ENCODE results near the gene NDUFB3.

NDUFB3 gene

GRCh38 chr2:201093573-201093972 lies 21.8 kb downstream of the NDUFB3 start:
- no peak for DNase-seq (ENCODE audit: low read depth)

GRCh38 chr2:201100497-201100896 lies 28.7 kb downstream of the NDUFB3 start:
- no peak for DNase-seq (ENCODE audit: low read depth)

- no peak for DNase-seq (ENCODE audit: low read depth)
Observed at GRCh38 chr2:201105759-201106158, 34.0 kb downstream of the NDUFB3 start.

GRCh38 chr2:201107624-201108023 lies 35.8 kb downstream of the NDUFB3 start:
- no peak for DNase-seq (ENCODE audit: low read depth)

GRCh38 chr2:201108341-201108740 lies 36.5 kb downstream of the NDUFB3 start:
- no peak for DNase-seq (ENCODE audit: low read depth)

GRCh38 chr2:201109186-201109585 lies 37.4 kb downstream of the NDUFB3 start:
- DNase-seq (ENCODE audit: low read depth): no peak

- no peak for DNase-seq (ENCODE audit: low read depth)
Observed at GRCh38 chr2:201110615-201111014, 38.8 kb downstream of the NDUFB3 start.

- DNase-seq (ENCODE audit: low read depth): no peak
Observed at GRCh38 chr2:201111096-201111495, 39.3 kb downstream of the NDUFB3 start.

GRCh38 chr2:201114350-201114749 lies 42.5 kb downstream of the NDUFB3 start:
- no peak for DNase-seq (ENCODE audit: low read depth)

GRCh38 chr2:201114846-201115245 lies 43.0 kb downstream of the NDUFB3 start:
- DNase-seq (ENCODE audit: low read depth): no peak

- peak; percentile 76 for DNase-seq (ENCODE audit: low read depth)
Observed at GRCh38 chr2:201116115-201116958, 44.5 kb downstream of the NDUFB3 start, which contains the start of gene CFLAR. TSS of gene CFLAR (plus strand) at chr2:201116164. CDS start at chr2:201129866, 13,702 bp downstream.

- DNase-seq (ENCODE audit: low read depth): peak; percentile 35
Observed at GRCh38 chr2:201116959-201117734, 45.3 kb downstream of the NDUFB3 start.

- DNase-seq (ENCODE audit: low read depth): peak; percentile 27
Observed at GRCh38 chr2:201117735-201118094, 45.9 kb downstream of the NDUFB3 start.

- peak; percentile 70 for DNase-seq (ENCODE audit: low read depth)
Observed at GRCh38 chr2:201118121-201118960, 46.5 kb downstream of the NDUFB3 start.

- DNase-seq (ENCODE audit: low read depth): no peak
Observed at GRCh38 chr2:201118961-201119854, 47.4 kb downstream of the NDUFB3 start.

GRCh38 chr2:201122276-201122675 lies 50.5 kb downstream of the NDUFB3 start:
- no peak for DNase-seq (ENCODE audit: low read depth)

GRCh38 chr2:201126308-201127151 lies 54.7 kb downstream of the NDUFB3 start:
- DNase-seq (ENCODE audit: low read depth): no peak

- DNase-seq (ENCODE audit: low read depth): no peak
Observed at GRCh38 chr2:201127152-201127511, 55.3 kb downstream of the NDUFB3 start.

GRCh38 chr2:201127570-201127969 lies 55.8 kb downstream of the NDUFB3 start:
- no peak for DNase-seq (ENCODE audit: low read depth)

- DNase-seq (ENCODE audit: low read depth): no peak
Observed at GRCh38 chr2:201128033-201128432, 56.2 kb downstream of the NDUFB3 start.
